ENCODE results near the gene PUS1.

DNA sequence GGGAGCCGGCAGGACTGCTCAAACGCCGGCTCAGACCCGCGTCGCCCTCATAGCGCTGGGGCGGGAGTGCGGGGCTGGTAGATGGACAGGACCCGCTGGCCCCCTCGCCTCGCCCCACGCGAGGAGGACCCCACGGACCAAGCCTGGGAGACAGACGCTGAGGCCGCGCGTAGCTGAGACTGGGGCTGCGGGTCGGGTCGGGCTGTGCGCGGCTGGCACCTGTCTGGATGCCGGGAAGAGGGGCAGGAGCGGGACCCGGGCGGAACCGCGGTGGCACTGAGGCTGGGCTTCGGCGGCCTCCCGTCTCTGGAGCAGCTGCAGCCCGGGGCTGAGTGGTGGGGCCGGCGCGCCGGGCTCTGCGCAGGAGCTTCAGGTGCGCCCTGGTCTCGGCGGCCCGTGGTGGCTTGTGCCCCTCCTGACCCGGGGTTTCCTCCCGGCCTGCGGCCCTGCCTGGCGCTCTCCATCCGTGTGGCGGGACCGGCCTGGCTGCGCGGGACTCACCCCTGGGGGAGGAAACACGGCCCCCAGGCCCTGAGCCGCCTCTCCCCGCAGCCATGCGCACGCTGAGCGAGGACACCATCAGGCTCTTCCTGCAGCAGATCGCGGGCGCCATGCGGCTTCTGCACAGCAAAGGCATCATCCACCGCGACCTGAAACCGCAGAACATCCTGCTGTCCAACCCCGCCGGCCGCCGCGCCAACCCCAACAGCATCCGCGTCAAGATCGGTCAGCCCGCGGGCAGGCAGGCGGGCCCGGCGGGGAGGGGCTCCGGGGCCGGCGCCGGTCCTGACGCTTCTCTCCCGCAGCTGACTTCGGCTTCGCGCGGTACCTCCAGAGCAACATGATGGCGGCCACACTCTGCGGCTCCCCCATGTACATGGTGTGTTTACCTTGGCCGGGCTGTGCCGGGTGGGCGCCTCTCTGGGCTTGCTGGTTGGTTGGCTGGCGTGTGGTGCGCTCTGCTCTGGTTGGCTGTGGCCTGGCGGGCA lies 20.7 kb upstream of the PUS1 start:
- TF ChIP-seq, protein P1, sequence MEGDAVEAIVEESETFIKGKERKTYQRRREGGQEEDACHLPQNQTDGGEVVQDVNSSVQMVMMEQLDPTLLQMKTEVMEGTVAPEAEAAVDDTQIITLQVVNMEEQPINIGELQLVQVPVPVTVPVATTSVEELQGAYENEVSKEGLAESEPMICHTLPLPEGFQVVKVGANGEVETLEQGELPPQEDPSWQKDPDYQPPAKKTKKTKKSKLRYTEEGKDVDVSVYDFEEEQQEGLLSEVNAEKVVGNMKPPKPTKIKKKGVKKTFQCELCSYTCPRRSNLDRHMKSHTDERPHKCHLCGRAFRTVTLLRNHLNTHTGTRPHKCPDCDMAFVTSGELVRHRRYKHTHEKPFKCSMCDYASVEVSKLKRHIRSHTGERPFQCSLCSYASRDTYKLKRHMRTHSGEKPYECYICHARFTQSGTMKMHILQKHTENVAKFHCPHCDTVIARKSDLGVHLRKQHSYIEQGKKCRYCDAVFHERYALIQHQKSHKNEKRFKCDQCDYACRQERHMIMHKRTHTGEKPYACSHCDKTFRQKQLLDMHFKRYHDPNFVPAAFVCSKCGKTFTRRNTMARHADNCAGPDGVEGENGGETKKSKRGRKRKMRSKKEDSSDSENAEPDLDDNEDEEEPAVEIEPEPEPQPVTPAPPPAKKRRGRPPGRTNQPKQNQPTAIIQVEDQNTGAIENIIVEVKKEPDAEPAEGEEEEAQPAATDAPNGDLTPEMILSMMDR (IDR thresholded peaks at IDR 0.05) = no peak
- no peak for TF ChIP-seq POLR2A (IDR thresholded peaks at IDR 0.05)
